Neutrophil (primary cell): ENCODE measurements around the gene EDEM2.
A peak's percentile ranks its signal among the peaks of the same experiment; 100 is the strongest.

Source experiments
- H3K27ac ChIP-seq: fragments of 200-600 bp; sonication (generic); 2 replicates; pipeline ENCODE4 v1.5.1; 2016; ENCODE audit warnings: mild to moderate bottlenecking, moderate library complexity
- H3K27me3 ChIP-seq: fragments of 200-600 bp; sonication (generic); 2 replicates; pipeline ENCODE4 v1.6.0; 2016; ENCODE audit warnings: mild to moderate bottlenecking
- H3K36me3 ChIP-seq: fragments of 200-600 bp; sonication (generic); 2 replicates; pipeline ENCODE4 v1.5.1; 2017
- H3K4me1 ChIP-seq, 2 experiments: fragments of 200-600 bp in 1 of 2; sonication (generic) in 1 of 2; 1 replicate in 1 of 2; 2 replicates in 1 of 2; pipeline versions ENCODE4 v1.5.1 to v1.6.1; 2013 to 2016; ENCODE audit warnings: low read depth in 1 of 2, low read length in 1 of 2, mild to moderate bottlenecking in 1 of 2, moderate library complexity in 1 of 2; ENCODE audit not compliant: control insufficient read depth in 1 of 2, insufficient read depth in 1 of 2
- H3K4me3 ChIP-seq, 2 experiments: fragments of 200-600 bp in 1 of 2; sonication (generic) in 1 of 2; 1 replicate in 1 of 2; 2 replicates in 1 of 2; pipeline ENCODE4 v1.5.1; 2013 to 2016; ENCODE audit warnings: low read depth in 1 of 2, low read length in 1 of 2, mild to moderate bottlenecking in 1 of 2, moderate library complexity in 1 of 2
- H3K9me3 ChIP-seq: fragments of 200-600 bp; sonication (generic); 2 replicates; pipeline ENCODE4 v1.5.1; 2016
- CTCF ChIP-seq: fragments of 200-600 bp; sonication (generic); IDR thresholded peaks from 2 replicates; pipeline ENCODE4 v1.5.1; 2016; ENCODE audit warnings: antibody characterized with exemption

The EDEM2 gene

GRCh38 chr20:35093267-35093884, 53.8 kb downstream of the EDEM2 start:
- no peaks in the 10 kb centered on the region for H3K27me3 ChIP-seq
- H3K4me1 ChIP-seq = peaks cover 40 to 44% of the 10 kb centered on the region in 2 experiments
- H3K36me3 ChIP-seq = peaks cover 9% of the 10 kb centered on the region
- peak overlapping the region; percentile 83 to 95 for H3K4me3 ChIP-seq
- TF ChIP-seq CTCF = no peak
- peak overlapping the region; percentile 94 for H3K27ac ChIP-seq
- no peaks in the 10 kb centered on the region for H3K9me3 ChIP-seq

- Histone ChIP-seq H3K4me1 (peaks cover 47 to 51% of the 10 kb centered on the region in 2 experiments), H3K36me3 (peaks cover 9% of the 10 kb centered on the region), H3K4me3 (peak within 1 kb of the TSS; percentile 83 to 95), H3K27me3 (no peaks in the 10 kb centered on the region), H3K9me3 (no peaks in the 10 kb centered on the region), H3K27ac (peak within 1 kb of the TSS; percentile 94)
- TF ChIP-seq CTCF = peak; percentile 100
Measured at GRCh38 chr20:35092524-35093266, 54.4 kb downstream of the EDEM2 start, which contains the start of gene TRPC4AP. Gene TRPC4AP (minus strand): TSS chr20:35092807. CDS start chr20:35092781, 26 bp downstream.

- H3K4me3 ChIP-seq = peak overlapping the region; percentile 83 to 95
- H3K4me1 ChIP-seq = peaks cover 51 to 56% of the 10 kb centered on the region in 2 experiments
- TF ChIP-seq CTCF = no peak
- H3K36me3 ChIP-seq = peaks cover 9% of the 10 kb centered on the region
- H3K9me3 ChIP-seq = no peaks in the 10 kb centered on the region
- no peaks in the 10 kb centered on the region for H3K27me3 ChIP-seq
- H3K27ac ChIP-seq = peak overlapping the region; percentile 94
Measured at GRCh38 chr20:35091816-35092523, 55.2 kb downstream of the EDEM2 start.

- TF ChIP-seq CTCF = no peak
- peaks cover 65 to 66% of the 10 kb centered on the region in 2 experiments for H3K4me1 ChIP-seq
Measured at GRCh38 chr20:35088231-35089145, 58.6 kb downstream of the EDEM2 start.

GRCh38 chr20:35087791-35088190, 59.3 kb downstream of the EDEM2 start:
- H3K9me3 ChIP-seq = no peaks in the 10 kb centered on the region
- peaks cover 58 to 60% of the 10 kb centered on the region in 2 experiments for H3K4me1 ChIP-seq
- peak overlapping the region; percentile 63 for H3K27ac ChIP-seq
- peaks cover 9% of the 10 kb centered on the region for H3K36me3 ChIP-seq
- no peak overlapping the region for H3K4me3 ChIP-seq
- no peaks in the 10 kb centered on the region for H3K27me3 ChIP-seq
- no peak for TF ChIP-seq CTCF

More at GRCh38 chr20:35088231-35089145, 58.6 kb downstream of the EDEM2 start:
- Histone ChIP-seq H3K4me3 (no peak overlapping the region), H3K36me3 (peaks cover 9% of the 10 kb centered on the region), H3K27ac (peak overlapping the region; percentile 63), H3K27me3 (no peaks in the 10 kb centered on the region), H3K9me3 (no peaks in the 10 kb centered on the region)
